Measurements from ENCODE around the gene SLC35G4. TPM values are rescaled to one million over a fixed set of nuclear protein-coding genes. Genes with fewer than 3 reads are reported as not detected.

The SLC35G4 gene
- total RNA-seq, 2 donors from 2014 or later = not detected

GRCh38 chr18:11658989-11659388, 49.6 kb downstream of the SLC35G4 start:
- no peaks in the 10 kb centered on the region for H3K27me3 ChIP-seq (replicated peaks; ENCODE audit: insufficient read depth)
- no peak overlapping the region for H3K4me3 ChIP-seq
- H3K27ac ChIP-seq = no peak overlapping the region
- TF ChIP-seq, protein P1, sequence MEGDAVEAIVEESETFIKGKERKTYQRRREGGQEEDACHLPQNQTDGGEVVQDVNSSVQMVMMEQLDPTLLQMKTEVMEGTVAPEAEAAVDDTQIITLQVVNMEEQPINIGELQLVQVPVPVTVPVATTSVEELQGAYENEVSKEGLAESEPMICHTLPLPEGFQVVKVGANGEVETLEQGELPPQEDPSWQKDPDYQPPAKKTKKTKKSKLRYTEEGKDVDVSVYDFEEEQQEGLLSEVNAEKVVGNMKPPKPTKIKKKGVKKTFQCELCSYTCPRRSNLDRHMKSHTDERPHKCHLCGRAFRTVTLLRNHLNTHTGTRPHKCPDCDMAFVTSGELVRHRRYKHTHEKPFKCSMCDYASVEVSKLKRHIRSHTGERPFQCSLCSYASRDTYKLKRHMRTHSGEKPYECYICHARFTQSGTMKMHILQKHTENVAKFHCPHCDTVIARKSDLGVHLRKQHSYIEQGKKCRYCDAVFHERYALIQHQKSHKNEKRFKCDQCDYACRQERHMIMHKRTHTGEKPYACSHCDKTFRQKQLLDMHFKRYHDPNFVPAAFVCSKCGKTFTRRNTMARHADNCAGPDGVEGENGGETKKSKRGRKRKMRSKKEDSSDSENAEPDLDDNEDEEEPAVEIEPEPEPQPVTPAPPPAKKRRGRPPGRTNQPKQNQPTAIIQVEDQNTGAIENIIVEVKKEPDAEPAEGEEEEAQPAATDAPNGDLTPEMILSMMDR (IDR thresholded peaks at IDR 0.05) = no peak
- no peak for DNase-seq (ENCODE audit: low spot score)
- no peaks in the 10 kb centered on the region for H3K4me1 ChIP-seq (ENCODE audit: control insufficient read depth in 1 of 2, low read depth in 2 of 2)
- no peaks in the 10 kb centered on the region for H3K9me3 ChIP-seq
- ATAC-seq (ENCODE audit: insufficient number of reproducible peaks, low FRiP score, low read depth) = no peak
- no peaks in the 10 kb centered on the region for H3K36me3 ChIP-seq

Other genes starting within 250 kb of the SLC35G4 start
- 10 to 100 TPM in 1 of 2 donors, 1 to 10 TPM in 1; 4.2 to 20.4 TPM for gene GNAL, start 79.7 kb downstream of the SLC35G4 start, total RNA-seq
- gene CHMP1B, start 241.8 kb downstream of the SLC35G4 start, total RNA-seq = 10 to 100 TPM; 41.8 to 59.8 TPM